ENCODE results near the gene SEPHS1. TPM values are rescaled to one million over a fixed set of nuclear protein-coding genes. Genes with fewer than 3 reads are reported as not detected.

SEPHS1 gene
- total RNA-seq, 1 experiment from 2014 or later: 63.0 TPM

DNA sequence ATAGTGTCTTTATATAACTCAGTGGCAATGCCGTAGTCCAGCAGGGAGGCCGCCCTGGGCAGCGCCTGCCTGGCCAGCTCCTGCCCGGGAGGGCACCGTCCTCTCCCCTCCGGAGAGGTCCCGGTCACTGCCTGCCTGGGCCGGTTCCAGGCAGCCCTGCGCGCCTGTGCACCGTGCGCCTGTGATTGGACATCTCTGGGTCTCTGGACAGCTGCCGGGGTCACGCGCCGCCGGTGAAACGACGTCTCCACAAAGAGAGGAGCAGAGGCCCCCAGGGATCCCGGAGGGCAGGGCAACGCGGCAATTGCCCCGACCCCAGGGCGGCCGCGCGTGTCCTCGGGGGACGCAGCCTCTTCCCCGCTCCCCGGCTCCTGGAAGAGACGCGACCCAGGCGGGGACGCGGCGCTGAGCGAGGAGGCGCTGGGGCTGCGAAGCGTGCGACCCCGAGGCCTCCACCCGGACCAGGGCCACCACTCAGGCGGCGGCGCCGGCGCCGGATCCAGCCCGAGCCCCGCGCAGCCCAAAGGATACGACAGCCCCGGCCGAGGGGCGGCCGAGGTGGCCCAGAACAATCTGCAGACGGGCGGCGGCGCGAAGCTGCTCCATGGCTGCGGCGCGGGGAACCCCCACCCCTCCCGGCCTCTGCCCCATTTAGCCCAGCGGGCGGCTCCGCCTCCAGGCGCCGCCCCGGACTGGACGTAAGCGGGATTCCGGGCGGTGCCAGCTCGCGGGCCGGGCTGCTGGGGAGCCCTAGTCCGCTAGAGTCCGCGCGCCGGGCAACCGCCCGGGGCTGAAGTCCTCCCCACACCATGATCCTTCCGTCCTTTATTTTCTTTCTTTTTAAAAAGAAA, 48.4 kb downstream of the SEPHS1 start, which contains the start of gene PHYH:
Gene PHYH (minus strand): TSS at position 628 of the 851 bp plus-strand sequence. CDS start 22 bp downstream, at position 606.
- Histone ChIP-seq H4K20me1 (ENCODE audit: insufficient read depth) (no peaks in the 10 kb centered on the region), H3K4me2 (peak within 1 kb of the TSS; percentile 84), H3K36me3 (ENCODE audit: low read depth) (no peaks in the 10 kb centered on the region), H3F3A (ENCODE audit: insufficient read depth, low read depth) (no peaks in the 10 kb centered on the region), H3K4me1 (replicated peaks; ENCODE audit: insufficient read depth) (peaks cover 5% of the 10 kb centered on the region; the same call in 1 of the 2 replicates), H3K79me2 (ENCODE audit: low read depth) (no peaks in the 10 kb centered on the region), H3K4me3 (peak within 1 kb of the TSS; percentile 64), H3K9me2 (ENCODE audit: insufficient read depth) (no peaks in the 10 kb centered on the region), H3K9me3 (ENCODE audit: insufficient read depth, low read depth) (no peaks in the 10 kb centered on the region), H3K27me3 (ENCODE audit: insufficient read depth, low read depth) (no peaks in the 10 kb centered on the region), H2AFZ (peak within 1 kb of the TSS; percentile 87), H3K27ac (no peak within 1 kb of the TSS)
- peak; percentile 44 to 85 for DNase-seq
- TF ChIP-seq EZH2 (IDR thresholded peaks at IDR 0.05; ENCODE audit: low read depth): no peak
- TF ChIP-seq, protein P1, sequence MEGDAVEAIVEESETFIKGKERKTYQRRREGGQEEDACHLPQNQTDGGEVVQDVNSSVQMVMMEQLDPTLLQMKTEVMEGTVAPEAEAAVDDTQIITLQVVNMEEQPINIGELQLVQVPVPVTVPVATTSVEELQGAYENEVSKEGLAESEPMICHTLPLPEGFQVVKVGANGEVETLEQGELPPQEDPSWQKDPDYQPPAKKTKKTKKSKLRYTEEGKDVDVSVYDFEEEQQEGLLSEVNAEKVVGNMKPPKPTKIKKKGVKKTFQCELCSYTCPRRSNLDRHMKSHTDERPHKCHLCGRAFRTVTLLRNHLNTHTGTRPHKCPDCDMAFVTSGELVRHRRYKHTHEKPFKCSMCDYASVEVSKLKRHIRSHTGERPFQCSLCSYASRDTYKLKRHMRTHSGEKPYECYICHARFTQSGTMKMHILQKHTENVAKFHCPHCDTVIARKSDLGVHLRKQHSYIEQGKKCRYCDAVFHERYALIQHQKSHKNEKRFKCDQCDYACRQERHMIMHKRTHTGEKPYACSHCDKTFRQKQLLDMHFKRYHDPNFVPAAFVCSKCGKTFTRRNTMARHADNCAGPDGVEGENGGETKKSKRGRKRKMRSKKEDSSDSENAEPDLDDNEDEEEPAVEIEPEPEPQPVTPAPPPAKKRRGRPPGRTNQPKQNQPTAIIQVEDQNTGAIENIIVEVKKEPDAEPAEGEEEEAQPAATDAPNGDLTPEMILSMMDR (conservative IDR thresholded peaks at IDR 0.05): no peak
- CTCF ChIA-PET: interaction anchor here (0.6 to 0.7 kb wide), 3 partner anchors 93 to 383 kb away, joined by 4 to 7 read pairs (median 4); no protein-coding TSS in a partner anchor
- POLR2A ChIA-PET (ENCODE audit: unreplicated experiment): interaction anchor here (0.6 kb wide), 1 partner anchor 780 kb away, joined by 6 read pairs; no protein-coding TSS in a partner anchor
- BruUV-seq (replicated peaks): TSS peak; percentile 5
- intact Hi-C loops (cut with micrococcal nuclease; ENCODE audit: unreplicated experiment): no loop called here

DNA sequence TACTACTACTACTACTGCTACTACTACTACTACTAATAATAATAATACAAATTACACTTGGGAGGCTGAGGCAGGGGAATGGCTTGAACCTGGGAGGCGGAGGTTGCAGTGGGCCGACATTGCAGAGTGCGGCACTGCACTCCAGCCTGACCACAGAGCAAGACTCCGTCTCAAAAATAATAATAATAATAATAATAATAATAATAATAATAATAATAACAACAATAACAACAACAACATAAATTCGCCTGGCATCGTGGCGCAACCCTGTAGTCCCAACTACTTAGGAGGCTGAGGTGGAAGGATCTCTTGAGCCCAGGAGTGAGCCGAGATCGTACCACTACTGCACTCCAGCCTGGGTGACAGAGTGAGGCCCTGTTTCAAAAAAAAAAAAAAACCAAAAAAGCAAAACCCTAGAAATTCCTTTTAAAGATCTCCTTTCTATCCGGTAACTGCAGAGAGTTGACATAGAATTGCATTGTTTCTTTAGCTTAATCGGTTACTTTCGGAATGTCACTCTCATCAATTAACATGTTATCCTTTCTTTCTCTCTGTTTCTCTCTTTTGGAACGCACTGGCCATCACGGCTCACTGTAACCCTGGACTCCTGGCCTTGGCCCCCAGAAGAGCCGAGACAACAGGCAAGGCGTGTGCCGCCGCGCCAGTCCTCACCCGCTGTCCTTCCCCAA, 49.2 kb downstream of the SEPHS1 start:
- Histone ChIP-seq H3F3A (ENCODE audit: insufficient read depth, low read depth) (no peaks in the 10 kb centered on the region), H3K9me3 (ENCODE audit: insufficient read depth, low read depth) (no peaks in the 10 kb centered on the region), H3K79me2 (ENCODE audit: low read depth) (no peaks in the 10 kb centered on the region), H3K4me2 (peak overlapping the region; percentile 84), H3K27me3 (ENCODE audit: insufficient read depth, low read depth) (no peaks in the 10 kb centered on the region), H4K20me1 (ENCODE audit: insufficient read depth) (no peaks in the 10 kb centered on the region), H3K4me3 (peak overlapping the region; percentile 64), H2AFZ (peak overlapping the region; percentile 87), H3K9me2 (ENCODE audit: insufficient read depth) (no peaks in the 10 kb centered on the region), H3K27ac (no peak overlapping the region), H3K36me3 (ENCODE audit: low read depth) (no peaks in the 10 kb centered on the region), H3K4me1 (replicated peaks; ENCODE audit: insufficient read depth) (peaks cover 5% of the 10 kb centered on the region; the same call in 1 of the 2 replicates)
- intact Hi-C loops (cut with micrococcal nuclease; ENCODE audit: unreplicated experiment): no loop called here
- DNase-seq: no peak
- TF ChIP-seq EZH2 (IDR thresholded peaks at IDR 0.05; ENCODE audit: low read depth): no peak
- TF ChIP-seq, protein P1 (conservative IDR thresholded peaks at IDR 0.05): no peak
- ChIA-PET POLR2A (ENCODE audit: unreplicated experiment) (no interaction called here), CTCF (interaction anchor here (0.6 kb wide), 1 partner anchor 93 kb away, joined by 4 read pairs; no protein-coding TSS in a partner anchor)
- BruUV-seq (replicated peaks): no TSS peak

DNA sequence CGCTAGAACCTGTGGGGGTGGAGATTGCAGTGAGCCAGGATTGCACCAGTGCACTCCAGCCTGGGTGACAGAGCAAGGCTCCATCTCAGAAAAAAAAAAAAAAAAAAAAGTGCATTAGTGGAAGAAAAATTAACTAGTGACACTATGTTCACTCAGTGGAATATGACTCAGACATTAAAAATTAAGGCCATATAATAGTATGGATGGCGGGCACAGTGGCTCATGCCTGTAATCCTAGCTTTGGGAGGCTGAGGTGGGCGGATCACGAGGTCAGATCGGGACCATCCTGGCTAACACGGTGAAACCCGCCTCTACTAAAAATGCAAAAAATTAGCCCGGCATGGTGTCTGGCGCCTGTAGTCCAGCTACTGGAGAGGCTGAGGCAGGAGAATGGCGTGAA, 51.6 kb downstream of the SEPHS1 start:
- H2AFZ ChIP-seq: no peak overlapping the region
- no peaks in the 10 kb centered on the region for H4K20me1 ChIP-seq (ENCODE audit: insufficient read depth)
- CTCF ChIA-PET: no interaction called here
- peaks cover 2% of the 10 kb centered on the region; the same call in 1 of the 2 replicates for H3K4me1 ChIP-seq (replicated peaks; ENCODE audit: insufficient read depth)
- H3K4me3 ChIP-seq: no peak overlapping the region
- no peaks in the 10 kb centered on the region for H3F3A ChIP-seq (ENCODE audit: insufficient read depth, low read depth)
- intact Hi-C loops (cut with micrococcal nuclease; ENCODE audit: unreplicated experiment): no loop called here
- no peak overlapping the region for H3K4me2 ChIP-seq
- H3K9me2 ChIP-seq (ENCODE audit: insufficient read depth): no peaks in the 10 kb centered on the region
- TF ChIP-seq, protein P1 (conservative IDR thresholded peaks at IDR 0.05): no peak
- no peak for TF ChIP-seq EZH2 (IDR thresholded peaks at IDR 0.05; ENCODE audit: low read depth)
- H3K27me3 ChIP-seq (ENCODE audit: insufficient read depth, low read depth): no peaks in the 10 kb centered on the region
- H3K79me2 ChIP-seq (ENCODE audit: low read depth): no peaks in the 10 kb centered on the region
- no peak overlapping the region for H3K27ac ChIP-seq
- H3K36me3 ChIP-seq (ENCODE audit: low read depth): no peaks in the 10 kb centered on the region
- no TSS peak for BruUV-seq (replicated peaks)
- no peaks in the 10 kb centered on the region for H3K9me3 ChIP-seq (ENCODE audit: insufficient read depth, low read depth)
- no peak for DNase-seq
- POLR2A ChIA-PET (ENCODE audit: unreplicated experiment): no interaction called here
